MM.1S (cell line): Measurements from ENCODE around the gene NEU4.

Experiments used
- DNase-seq: peaks from one replicate; pipeline ENCODE4 v3.0.0-alpha.2; 2015
- H2AFZ ChIP-seq: fragments of 300-600 bp; sonication (generic); 2 replicates; pipeline ENCODE4 v1.6.0; 2016; ENCODE audit warnings: antibody characterized with exemption, low read length
- H3F3A ChIP-seq: fragments of 300-600 bp; sonication (generic); 2 replicates; pipeline ENCODE4 v1.6.1; 2016; ENCODE audit warnings: mild to moderate bottlenecking, antibody characterized with exemption, low read length, moderate library complexity, mixed read lengths; ENCODE audit not compliant: insufficient read depth
- H3K27ac ChIP-seq: fragments of 300-600 bp; sonication (generic); 2 replicates; pipeline ENCODE4 v1.5.1; 2016; ENCODE audit warnings: mild to moderate bottlenecking, low read length
- H3K27me3 ChIP-seq: fragments of 300-600 bp; sonication (generic); replicated peaks from 2 replicates; pipeline ENCODE4 v1.6.0; 2016; ENCODE audit warnings: low read length; ENCODE audit not compliant: insufficient read depth
- H3K36me3 ChIP-seq: fragments of 300-600 bp; sonication (generic); replicated peaks from 2 replicates; pipeline ENCODE4 v1.6.1; 2016; ENCODE audit warnings: mild to moderate bottlenecking, low read length, mixed read lengths; ENCODE audit not compliant: insufficient read depth
- H3K4me1 ChIP-seq: fragments of 300-600 bp; sonication (generic); 2 replicates; pipeline ENCODE4 v1.6.1; 2016; ENCODE audit warnings: low read length, mixed read lengths
- H3K4me2 ChIP-seq: fragments of 300-600 bp; sonication (generic); 2 replicates; pipeline ENCODE4 v1.6.0; 2016; ENCODE audit warnings: low read depth, low read length
- H3K4me3 ChIP-seq: fragments of 300-600 bp; sonication (generic); 2 replicates; pipeline ENCODE4 v1.5.1; 2016; ENCODE audit warnings: low read length, mixed read lengths
- H3K79me2 ChIP-seq: fragments of 300-600 bp; sonication (generic); 2 replicates; pipeline ENCODE4 v1.6.1; 2016; ENCODE audit warnings: mixed run types, low read length, mixed read lengths
- H3K9ac ChIP-seq: fragments of 300-600 bp; sonication (generic); 2 replicates; pipeline ENCODE4 v1.6.1; 2016; ENCODE audit warnings: low read length, mixed read lengths
- H3K9me2 ChIP-seq: fragments of 300-600 bp; sonication (generic); replicated peaks from 2 replicates; pipeline ENCODE4 v1.6.1; 2016; ENCODE audit warnings: mild to moderate bottlenecking, low read length, mixed read lengths; ENCODE audit not compliant: insufficient read depth
- H3K9me3 ChIP-seq: fragments of 300-600 bp; sonication (generic); replicated peaks from 2 replicates; pipeline ENCODE4 v1.6.1; 2016; ENCODE audit warnings: mild to moderate bottlenecking, low read length, mixed read lengths; ENCODE audit not compliant: insufficient read depth
- H4K20me1 ChIP-seq: fragments of 300-600 bp; sonication (generic); 2 replicates; pipeline ENCODE4 v1.6.1; 2016; ENCODE audit warnings: mild to moderate bottlenecking, low read length, moderate library complexity, mixed read lengths; ENCODE audit not compliant: insufficient read depth
- CTCF ChIP-seq: fragments of 300-600 bp; sonication (generic); IDR thresholded peaks from 2 replicates; pipeline ENCODE4 v1.5.1; 2016; ENCODE audit warnings: antibody characterized with exemption, low read length, mixed read lengths
- EZH2 ChIP-seq: fragments of 300-600 bp; sonication (generic); optimal IDR thresholded peaks from 2 replicates; pipeline ENCODE3; 2017; ENCODE audit warnings: low read depth, mild to moderate bottlenecking, antibody characterized with exemption, low read length, mixed read lengths
- EZH2phosphoT487 ChIP-seq: fragments of 300-600 bp; sonication (generic); IDR thresholded peaks from 2 replicates; pipeline ENCODE4 v1.6.1; 2018; ENCODE audit warnings: antibody characterized with exemption, low read length

NEU4 gene

GRCh38 chr2:241842620-241843211, 33.7 kb downstream of the NEU4 start:
- Histone ChIP-seq H3K4me2 (peak overlapping the region; percentile 79), H4K20me1 (no peaks in the 10 kb centered on the region)
- DNase-seq = peak; percentile 45

GRCh38 chr2:241843321-241844065, 34.5 kb downstream of the NEU4 start:
- peak overlapping the region; percentile 63; the same call in 1 of the 2 replicates for H3K4me3 ChIP-seq
- no peak overlapping the region for H2AFZ ChIP-seq
- no peak overlapping the region for H3K27ac ChIP-seq
- no peaks in the 10 kb centered on the region for H3K79me2 ChIP-seq
- H3K9me3 ChIP-seq = no peaks in the 10 kb centered on the region
- no peak overlapping the region for H3K9ac ChIP-seq
- no peaks in the 10 kb centered on the region for H4K20me1 ChIP-seq
- no peaks in the 10 kb centered on the region for H3K4me1 ChIP-seq
- 0 out of 2 replicates have a peak, but pooled peaks cover 4% of the 10 kb centered on the region for H3F3A ChIP-seq
- TF ChIP-seq EZH2 (no peak), EZH2phosphoT487 (no peak), CTCF (no peak)
- H3K36me3 ChIP-seq = no peaks in the 10 kb centered on the region
- H3K4me2 ChIP-seq = peak overlapping the region; percentile 79
- DNase-seq = no peak
- no peaks in the 10 kb centered on the region for H3K9me2 ChIP-seq
- peaks cover 22% of the 10 kb centered on the region for H3K27me3 ChIP-seq

More at GRCh38 chr2:241842620-241843211, 33.7 kb downstream of the NEU4 start:
- Histone ChIP-seq H3K9me2 (no peaks in the 10 kb centered on the region), H3K4me3 (peak overlapping the region; percentile 63), H3K36me3 (no peaks in the 10 kb centered on the region), H3K27ac (no peak overlapping the region), H2AFZ (peak overlapping the region; percentile 36; the same call in 1 of the 2 replicates), H3K79me2 (no peaks in the 10 kb centered on the region), H3K4me1 (no peaks in the 10 kb centered on the region), H3K27me3 (peaks cover 29% of the 10 kb centered on the region), H3F3A (0 out of 2 replicates have a peak, but pooled peaks cover 4% of the 10 kb centered on the region), H3K9me3 (no peaks in the 10 kb centered on the region), H3K9ac (no peak overlapping the region; the same call in 1 of the 2 replicates)
- TF ChIP-seq EZH2 (no peak), CTCF (no peak), EZH2phosphoT487 (no peak)

- H2AFZ ChIP-seq = no peak overlapping the region
- H3K9me3 ChIP-seq = no peaks in the 10 kb centered on the region
- H3K4me1 ChIP-seq = no peaks in the 10 kb centered on the region
- no peaks in the 10 kb centered on the region for H3K9me2 ChIP-seq
- no peak overlapping the region for H3K27ac ChIP-seq
- H3K4me3 ChIP-seq = no peak overlapping the region
- peaks cover 18% of the 10 kb centered on the region for H3K27me3 ChIP-seq
- H3K4me2 ChIP-seq = peak overlapping the region; percentile 54; the same call in 1 of the 2 replicates
- H4K20me1 ChIP-seq = no peaks in the 10 kb centered on the region
- peak; percentile 65 for DNase-seq
- 0 out of 2 replicates have a peak, but pooled peaks cover 4% of the 10 kb centered on the region for H3F3A ChIP-seq
- TF ChIP-seq EZH2phosphoT487 = no peak
- no peak for TF ChIP-seq EZH2
- TF ChIP-seq CTCF = no peak
- no peaks in the 10 kb centered on the region for H3K36me3 ChIP-seq
- no peak overlapping the region; the same call in 1 of the 2 replicates for H3K9ac ChIP-seq
- no peaks in the 10 kb centered on the region for H3K79me2 ChIP-seq
Measured at GRCh38 chr2:241844066-241844728, 35.2 kb downstream of the NEU4 start.
